ENCODE data around the gene PAN2. TPM values are rescaled to one million over a fixed set of nuclear protein-coding genes. Genes with fewer than 3 reads are reported as not detected.

Gene PAN2
- total and polyA plus RNA-seq, 8 donors: 4.9 to 146 (median 45.3) TPM

- H3K27me3 ChIP-seq: no peaks in the 10 kb centered on the region
- H3K4me3 ChIP-seq: no peak overlapping the region
- peaks cover 40 to 83% (median 60%) of the 10 kb centered on the region in 4 donors for H3K4me1 ChIP-seq
- H3K9me3 ChIP-seq: no peaks in the 10 kb centered on the region
- WGBS, 5 donors: 91 to 95% (median 92%) methylated on average over 8 of the region's 8 CpGs
- DNase-seq: no peak
- no peak overlapping the region for H3K27ac ChIP-seq
- no peak for TF ChIP-seq CTCF (IDR thresholded peaks at IDR 0.05)
- no peak for TF ChIP-seq EP300 (IDR thresholded peaks at IDR 0.05)
- TF ChIP-seq POLR2A (IDR thresholded peaks at IDR 0.05): no peak
- no peak for TF ChIP-seq POLR2AphosphoS5 (IDR thresholded peaks at IDR 0.05)
- intact Hi-C loops (cut with DNase I; ENCODE audit: low total_unique reads): no loop called here
- H3K36me3 ChIP-seq: peaks cover 0 to 36% (median 23%) of the 10 kb centered on the region in 4 donors
These were observed 36.4 kb downstream of the PAN2 start for GRCh38 chr12:56297400-56297799.

- peaks cover 3 to 47% (median 29%) of the 10 kb centered on the region in 4 donors for H3K36me3 ChIP-seq
- no peak overlapping the region for H3K4me3 ChIP-seq
- H3K27ac ChIP-seq: no peak overlapping the region
- intact Hi-C loops (cut with DNase I; ENCODE audit: low total_unique reads): no loop called here
- H3K4me1 ChIP-seq: peaks cover 38 to 81% (median 61%) of the 10 kb centered on the region in 4 donors
- H3K9me3 ChIP-seq: no peaks in the 10 kb centered on the region
- no peak for DNase-seq
- WGBS, 5 donors: 59 to 82% (median 77%) methylated on average over 5 of the region's 5 CpGs
- TF ChIP-seq CTCF (IDR thresholded peaks at IDR 0.05): no peak
- no peak for TF ChIP-seq POLR2A (IDR thresholded peaks at IDR 0.05)
- no peak for TF ChIP-seq POLR2AphosphoS5 (IDR thresholded peaks at IDR 0.05)
- no peak for TF ChIP-seq EP300 (IDR thresholded peaks at IDR 0.05)
- H3K27me3 ChIP-seq: no peaks in the 10 kb centered on the region
These were observed 37.5 kb downstream of the PAN2 start for GRCh38 chr12:56296295-56296694.

- no peak for DNase-seq
- TF ChIP-seq POLR2A (IDR thresholded peaks at IDR 0.05) (no peak), EP300 (IDR thresholded peaks at IDR 0.05) (no peak), POLR2AphosphoS5 (IDR thresholded peaks at IDR 0.05) (no peak), CTCF (IDR thresholded peaks at IDR 0.05) (no peak)
- Histone ChIP-seq H3K36me3 (peaks cover 7 to 63% (median 48%) of the 10 kb centered on the region in 4 donors), H3K9me3 (no peaks in the 10 kb centered on the region), H3K4me1 (peaks cover 22 to 83% (median 54%) of the 10 kb centered on the region in 4 donors), H3K4me3 (no peak overlapping the region), H3K27me3 (no peaks in the 10 kb centered on the region), H3K27ac (no peak overlapping the region)
- 60 to 83% (median 65%) methylated on average over 5 of the region's 5 CpGs for WGBS, 5 donors
- intact Hi-C loops (cut with DNase I; ENCODE audit: low total_unique reads): no loop called here
These were observed 40.0 kb downstream of the PAN2 start for GRCh38 chr12:56293795-56294194.

- H3K27ac ChIP-seq: no peak overlapping the region
- WGBS, 5 donors: 72 to 89% (median 78%) methylated on average over 3 of the region's 3 CpGs
- no peaks in the 10 kb centered on the region for H3K27me3 ChIP-seq
- intact Hi-C loops (cut with DNase I; ENCODE audit: low total_unique reads): no loop called here
- peaks cover 17 to 79% (median 37%) of the 10 kb centered on the region in 4 donors for H3K4me1 ChIP-seq
- TF ChIP-seq EP300 (IDR thresholded peaks at IDR 0.05) (no peak), CTCF (IDR thresholded peaks at IDR 0.05) (no peak), POLR2AphosphoS5 (IDR thresholded peaks at IDR 0.05) (no peak), POLR2A (IDR thresholded peaks at IDR 0.05) (no peak)
- no peak for DNase-seq
- H3K4me3 ChIP-seq: no peak overlapping the region
- H3K9me3 ChIP-seq: no peaks in the 10 kb centered on the region
- H3K36me3 ChIP-seq: peaks cover 18 to 61% (median 55%) of the 10 kb centered on the region in 4 donors
These were observed 45.0 kb downstream of the PAN2 start for GRCh38 chr12:56288705-56289387.
